ENCODE measurements around the gene TEX26. TPM values are rescaled to one million over a fixed set of nuclear protein-coding genes. Genes with fewer than 3 reads are reported as not detected.

TEX26 gene
- total and polyA plus RNA-seq, 10 of the 15 experiments (the other 5 are each of a cell fraction or from before 2014, with no cell fraction given), result not detected

DNA sequence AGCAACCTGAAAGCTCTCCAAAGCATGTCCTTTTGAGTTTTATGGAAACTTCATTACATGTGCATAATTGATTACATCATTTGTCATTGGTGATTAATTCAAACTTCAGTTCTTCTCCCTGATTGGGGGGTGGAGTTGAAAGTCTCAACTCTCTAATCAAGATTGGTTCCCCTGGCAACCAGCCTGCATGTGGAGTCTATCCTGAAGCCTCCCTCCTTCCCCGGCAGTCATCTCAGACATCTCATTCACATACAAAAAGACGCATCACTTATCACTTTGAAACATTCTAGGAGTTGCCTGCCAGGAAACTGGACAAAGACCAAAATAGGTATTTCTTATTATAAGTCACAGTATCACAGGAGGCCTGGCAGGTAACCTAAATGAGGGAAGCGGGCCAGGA lies 50.5 kb downstream of the TEX26 start:
- Histone ChIP-seq H2AFZ (ENCODE audit: control insufficient read depth, low read depth, low read length) (no peak overlapping the region), H3K9ac (ENCODE audit: control insufficient read depth, insufficient read depth, low read length) (no peak overlapping the region), H4K20me1 (ENCODE audit: control insufficient read depth, insufficient read depth) (no peaks in the 10 kb centered on the region), H3K9me3 (replicated peaks; ENCODE audit: control insufficient read depth, insufficient read depth, low read length) (no peaks in the 10 kb centered on the region), H3K4me3 (no peak overlapping the region), H3K4me2 (ENCODE audit: control insufficient read depth, insufficient read depth) (no peak overlapping the region), H3K4me1 (ENCODE audit: control insufficient read depth, insufficient read depth, low read length) (peaks cover 5% of the 10 kb centered on the region; the same call in 1 of the 2 replicates), H3K79me2 (ENCODE audit: control insufficient read depth, insufficient read depth, low read length) (no peaks in the 10 kb centered on the region), H3K27me3 (replicated peaks in 1 of 2; ENCODE audit: control insufficient read depth in 2 of 2, insufficient read depth in 2 of 2, low read length in 1 of 2) (no peaks in the 10 kb centered on the region), H3K27ac (ENCODE audit: control insufficient read depth, insufficient read depth) (no peak overlapping the region), H3K36me3 (ENCODE audit: control insufficient read depth in 2 of 2, insufficient read depth in 2 of 2, low read length in 1 of 2) (no peaks in the 10 kb centered on the region)
- 68% methylated on average over 3 of the region's 3 CpGs for WGBS (ENCODE audit: insufficient coverage, insufficient replicate concordance, low lambda C conversion rate, missing lambda C conversion rate)
- intact Hi-C loops (cut with micrococcal nuclease; ENCODE audit: unreplicated experiment), result loop anchor here (5.0 kb wide), 1 partner anchor 91 kb away; no protein-coding TSS in a partner anchor
- ChIA-PET SMC1A (ENCODE audit: uncharacterized antibody, unreplicated experiment) (no interaction called here), RAD21 (ENCODE audit: unreplicated experiment) (no interaction called here), POLR2A (no interaction called here), CTCF (interaction anchor here (1.0 to 1.6 kb wide), 3 partner anchors 19 to 66 kb away, joined by 3 to 7 read pairs (median 4); no protein-coding TSS in a partner anchor)
- ATAC-seq (no peak), FAIRE-seq (no peak), DNase-seq (ENCODE audit: low read depth, low spot score) (no peak)
- TF ChIP-seq, protein P1, sequence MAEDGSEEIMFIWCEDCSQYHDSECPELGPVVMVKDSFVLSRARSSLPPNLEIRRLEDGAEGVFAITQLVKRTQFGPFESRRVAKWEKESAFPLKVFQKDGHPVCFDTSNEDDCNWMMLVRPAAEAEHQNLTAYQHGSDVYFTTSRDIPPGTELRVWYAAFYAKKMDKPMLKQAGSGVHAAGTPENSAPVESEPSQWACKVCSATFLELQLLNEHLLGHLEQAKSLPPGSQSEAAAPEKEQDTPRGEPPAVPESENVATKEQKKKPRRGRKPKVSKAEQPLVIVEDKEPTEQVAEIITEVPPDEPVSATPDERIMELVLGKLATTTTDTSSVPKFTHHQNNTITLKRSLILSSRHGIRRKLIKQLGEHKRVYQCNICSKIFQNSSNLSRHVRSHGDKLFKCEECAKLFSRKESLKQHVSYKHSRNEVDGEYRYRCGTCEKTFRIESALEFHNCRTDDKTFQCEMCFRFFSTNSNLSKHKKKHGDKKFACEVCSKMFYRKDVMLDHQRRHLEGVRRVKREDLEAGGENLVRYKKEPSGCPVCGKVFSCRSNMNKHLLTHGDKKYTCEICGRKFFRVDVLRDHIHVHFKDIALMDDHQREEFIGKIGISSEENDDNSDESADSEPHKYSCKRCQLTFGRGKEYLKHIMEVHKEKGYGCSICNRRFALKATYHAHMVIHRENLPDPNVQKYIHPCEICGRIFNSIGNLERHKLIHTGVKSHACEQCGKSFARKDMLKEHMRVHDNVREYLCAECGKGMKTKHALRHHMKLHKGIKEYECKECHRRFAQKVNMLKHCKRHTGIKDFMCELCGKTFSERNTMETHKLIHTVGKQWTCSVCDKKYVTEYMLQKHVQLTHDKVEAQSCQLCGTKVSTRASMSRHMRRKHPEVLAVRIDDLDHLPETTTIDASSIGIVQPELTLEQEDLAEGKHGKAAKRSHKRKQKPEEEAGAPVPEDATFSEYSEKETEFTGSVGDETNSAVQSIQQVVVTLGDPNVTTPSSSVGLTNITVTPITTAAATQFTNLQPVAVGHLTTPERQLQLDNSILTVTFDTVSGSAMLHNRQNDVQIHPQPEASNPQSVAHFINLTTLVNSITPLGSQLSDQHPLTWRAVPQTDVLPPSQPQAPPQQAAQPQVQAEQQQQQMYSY (CRISPR knock-in tag; IDR thresholded peaks at IDR 0.05), result no peak
- no peak for TF ChIP-seq JUNB (IDR thresholded peaks at IDR 0.05)
- TF ChIP-seq ZNF622 (IDR thresholded peaks at IDR 0.05), result no peak
- TF ChIP-seq HDAC6 (IDR thresholded peaks at IDR 0.05; ENCODE audit: unreplicated experiment), result no peak
- TF ChIP-seq POLR2AphosphoS2 (IDR thresholded peaks at IDR 0.05; ENCODE audit: low read depth, low read length), result no peak
- TF ChIP-seq RFX5 (IDR thresholded peaks at IDR 0.05; ENCODE audit: low read depth, low read length), result no peak
- no peak for TF ChIP-seq ZBED1 (IDR thresholded peaks at IDR 0.05; ENCODE audit: borderline replicate concordance)
- TF ChIP-seq NFYA (IDR thresholded peaks at IDR 0.05; ENCODE audit: borderline replicate concordance, low read depth, low read length), result no peak
- TF ChIP-seq, protein P2, sequence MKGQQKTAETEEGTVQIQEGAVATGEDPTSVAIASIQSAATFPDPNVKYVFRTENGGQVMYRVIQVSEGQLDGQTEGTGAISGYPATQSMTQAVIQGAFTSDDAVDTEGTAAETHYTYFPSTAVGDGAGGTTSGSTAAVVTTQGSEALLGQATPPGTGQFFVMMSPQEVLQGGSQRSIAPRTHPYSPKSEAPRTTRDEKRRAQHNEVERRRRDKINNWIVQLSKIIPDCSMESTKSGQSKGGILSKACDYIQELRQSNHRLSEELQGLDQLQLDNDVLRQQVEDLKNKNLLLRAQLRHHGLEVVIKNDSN (IDR thresholded peaks at IDR 0.05; ENCODE audit: borderline replicate concordance, extremely low read length, insufficient read depth, low read depth, low read length), result no peak
- no peak for TF ChIP-seq EGR1 (IDR thresholded peaks at IDR 0.05; ENCODE audit: borderline replicate concordance in 1 of 2, low read depth in 2 of 2, low read length in 2 of 2)
- in situ Hi-C loops (cut with MboI), result no loop called here
- BruUV-seq (replicated peaks), result no TSS peak

Measured in GM12878 (cell line).